Sigmoid colon (tissue), 7 donors: ENCODE results near the gene COPS3. TPM values are rescaled to one million over a fixed set of nuclear protein-coding genes. Genes with fewer than 3 reads are reported as not detected.
A peak's percentile ranks its signal among the peaks of the same experiment; 100 is the strongest.

Experiments
- DNase-seq: peaks from one replicate; pipeline ENCODE4 v3.0.0-alpha.2; 2019
- H3K27ac ChIP-seq, 4 donors: fragments of 200-600 bp; sonication (generic); one replicate each; pipeline ENCODE4 v1.5.1; 2016 to 2019; ENCODE audit warnings: mild to moderate bottlenecking in 1 of 4
- H3K27me3 ChIP-seq, 3 donors: fragments of 200-600 bp; sonication (generic); one replicate each; pipeline ENCODE4 v1.5.1; 2019; ENCODE audit warnings: mild to moderate bottlenecking in 1 of 3
- H3K36me3 ChIP-seq, 4 donors: fragments of 200-600 bp; sonication (generic); one replicate each; pipeline ENCODE4 v1.5.1; 2016 to 2019
- H3K4me1 ChIP-seq, 4 donors: fragments of 200-600 bp; sonication (generic); one replicate each; pipeline ENCODE4 v1.5.1; 2017 to 2019
- H3K4me3 ChIP-seq, 4 donors: fragments of 200-600 bp; sonication (generic); one replicate each; pipeline ENCODE4 v1.5.1; 2017 to 2019; ENCODE audit warnings: mild to moderate bottlenecking in 2 of 4, moderate library complexity in 1 of 4
- H3K9me3 ChIP-seq, 4 donors: fragments of 200-600 bp in 3 of 4; sonication (generic) in 3 of 4; one replicate each; pipeline versions ENCODE4 v1.5.1 to v1.6.1; 2013 to 2019
- CTCF ChIP-seq, 4 experiments: fragments of 450-650 bp in 3 of 4; fragments of 200-600 bp in 1 of 4; IDR thresholded peaks; one replicate each; pipeline ENCODE4 v1.5.1; 2016 to 2019; ENCODE audit warnings: antibody characterized with exemption in 4 of 4, mild to moderate bottlenecking in 3 of 4, moderate library complexity in 2 of 4
- EP300 ChIP-seq, 4 donors: sonication (generic); formaldehyde crosslinking; IDR thresholded peaks; one replicate each; pipeline ENCODE4 v1.6.1; 2017; ENCODE audit warnings: antibody characterized with exemption in 4 of 4
- POLR2A ChIP-seq, 2 donors: fragments of 450-650 bp; IDR thresholded peaks; one replicate each; pipeline ENCODE4 v1.6.1; 2016; ENCODE audit warnings: antibody characterized with exemption in 2 of 2, mild to moderate bottlenecking in 2 of 2, moderate library complexity in 2 of 2
- POLR2AphosphoS5 ChIP-seq, 4 donors: sonication (generic); formaldehyde crosslinking; IDR thresholded peaks; one replicate each; pipeline ENCODE4 v1.6.1; 2017; ENCODE audit warnings: antibody characterized with exemption in 4 of 4
- WGBS, 2 donors: extraction: QIAGEN DNeasy Blood & Tissue Kit; methylation state at CpG; one replicate each; pipeline ENCODE4 v1.1.7; 2013; 5-methylcytosine and 5-hydroxymethylcytosine counted together
- intact Hi-C: fragments of 100-400 bp; cut with DNase I; formaldehyde crosslinking; loops from one replicate; pipeline ENCODE4 v1.15.1; 2023
- polyA plus RNA-seq, 3 donors: library from polyadenylated mRNA; stranded (reverse); fragments of 200-250 nt; gene quantifications; one replicate each; pipeline ENCODE4 v1.2.3, GENCODE V29; 2013
- total RNA-seq, 4 donors: library from RNA; depleted of rRNA; stranded (reverse); fragments of >200 nt; gene quantifications; one replicate each; pipeline ENCODE4 v1.1.0, GENCODE V29; 2016
- donor health status: healthy with polysubstance abuse.
- donor health status: Bipolar disorder and iron deficiency.
- donor health status: healthy.

Gene COPS3
- total and polyA plus RNA-seq, 7 donors, result 44.6 to 105 (median 56.8) TPM

GRCh38 chr17:17232303-17232621 is 48.8 kb downstream of the COPS3 start:
- no peak for TF ChIP-seq POLR2AphosphoS5 (IDR thresholded peaks at IDR 0.05)
- no peak for TF ChIP-seq EP300 (IDR thresholded peaks at IDR 0.05)
- no peak for TF ChIP-seq CTCF (IDR thresholded peaks at IDR 0.05)
- no peak for TF ChIP-seq POLR2A (IDR thresholded peaks at IDR 0.05)
- Histone ChIP-seq H3K27me3 (no peaks in the 10 kb centered on the region), H3K9me3 (no peaks in the 10 kb centered on the region), H3K4me3 (no peak overlapping the region), H3K27ac (no peak overlapping the region), H3K4me1 (peaks cover 0 to 28% (median 24%) of the 10 kb centered on the region in 4 donors), H3K36me3 (peaks cover 7 to 55% (median 42%) of the 10 kb centered on the region in 4 donors)
- 82 to 84% methylated on average over 11 of the region's 11 CpGs for WGBS, 2 donors
- DNase-seq, result no peak
- intact Hi-C loops, result no loop called here

GRCh38 chr17:17231621-17232302 is 49.3 kb downstream of the COPS3 start:
- Histone ChIP-seq H3K36me3 (peaks cover 12 to 60% (median 47%) of the 10 kb centered on the region in 4 donors), H3K4me1 (peaks cover 0 to 28% (median 24%) of the 10 kb centered on the region in 4 donors), H3K9me3 (no peaks in the 10 kb centered on the region), H3K4me3 (no peak overlapping the region), H3K27ac (no peak overlapping the region), H3K27me3 (no peaks in the 10 kb centered on the region)
- TF ChIP-seq POLR2AphosphoS5 (IDR thresholded peaks at IDR 0.05) (no peak), POLR2A (IDR thresholded peaks at IDR 0.05) (no peak), EP300 (IDR thresholded peaks at IDR 0.05) (no peak), CTCF (IDR thresholded peaks at IDR 0.05) (no peak)
- peak; percentile 40 for DNase-seq
- WGBS, 2 donors, result 71 to 85% methylated on average over 16 of the region's 16 CpGs
- intact Hi-C loops, result no loop called here

- DNase-seq, result no peak
- intact Hi-C loops, result no loop called here
- TF ChIP-seq EP300 (IDR thresholded peaks at IDR 0.05) (no peak), POLR2AphosphoS5 (IDR thresholded peaks at IDR 0.05) (no peak), CTCF (IDR thresholded peaks at IDR 0.05) (no peak), POLR2A (IDR thresholded peaks at IDR 0.05) (no peak)
- Histone ChIP-seq H3K4me3 (no peak overlapping the region), H3K36me3 (peaks cover 32 to 81% (median 67%) of the 10 kb centered on the region in 4 donors), H3K9me3 (no peaks in the 10 kb centered on the region), H3K4me1 (peaks cover 0 to 11% (median 9%) of the 10 kb centered on the region in 4 donors), H3K27me3 (no peaks in the 10 kb centered on the region), H3K27ac (no peak overlapping the region)
- WGBS, 2 donors, result 93% methylated on average over 26 of the region's 26 CpGs
These were observed 51.3 kb downstream of the COPS3 start for GRCh38 chr17:17229416-17230384.

GRCh38 chr17:17228521-17229279 is 52.3 kb downstream of the COPS3 start:
- TF ChIP-seq POLR2AphosphoS5 (IDR thresholded peaks at IDR 0.05), result no peak
- no peak for TF ChIP-seq EP300 (IDR thresholded peaks at IDR 0.05)
- TF ChIP-seq POLR2A (IDR thresholded peaks at IDR 0.05), result no peak
- TF ChIP-seq CTCF (IDR thresholded peaks at IDR 0.05), result no peak
- Histone ChIP-seq H3K27ac (no peak overlapping the region), H3K4me3 (no peak overlapping the region), H3K27me3 (no peaks in the 10 kb centered on the region), H3K36me3 (peaks cover 42 to 91% (median 77%) of the 10 kb centered on the region in 4 donors), H3K9me3 (no peaks in the 10 kb centered on the region), H3K4me1 (peaks cover 0 to 1% (median 0%) of the 10 kb centered on the region in 4 donors)
- DNase-seq, result no peak
- 94 to 95% methylated on average over 17 of the region's 17 CpGs for WGBS, 2 donors
- intact Hi-C loops, result no loop called here
